Measurements from ENCODE around the gene EXOC4.

EXOC4 gene

DNA sequence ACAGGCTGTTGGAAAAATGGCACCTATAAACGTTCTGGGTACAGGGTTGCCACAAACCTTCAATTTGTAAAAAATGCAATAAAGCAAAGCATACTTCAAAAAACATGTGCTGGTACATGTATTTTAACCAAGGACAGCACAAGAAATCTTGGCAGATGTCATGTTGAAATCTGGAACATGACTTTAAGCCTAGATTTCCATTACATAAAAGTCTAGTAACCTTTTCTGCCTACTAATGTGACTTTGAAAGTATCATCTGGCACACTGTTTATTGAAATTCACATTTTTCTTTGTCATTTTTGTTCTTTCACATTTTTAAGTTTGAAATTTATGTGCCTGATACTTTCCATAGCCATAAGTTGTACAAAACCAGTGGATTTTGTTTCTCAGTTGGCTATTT, 296.8 kb downstream of the EXOC4 start:
- DNase-seq, result no peak

DNA sequence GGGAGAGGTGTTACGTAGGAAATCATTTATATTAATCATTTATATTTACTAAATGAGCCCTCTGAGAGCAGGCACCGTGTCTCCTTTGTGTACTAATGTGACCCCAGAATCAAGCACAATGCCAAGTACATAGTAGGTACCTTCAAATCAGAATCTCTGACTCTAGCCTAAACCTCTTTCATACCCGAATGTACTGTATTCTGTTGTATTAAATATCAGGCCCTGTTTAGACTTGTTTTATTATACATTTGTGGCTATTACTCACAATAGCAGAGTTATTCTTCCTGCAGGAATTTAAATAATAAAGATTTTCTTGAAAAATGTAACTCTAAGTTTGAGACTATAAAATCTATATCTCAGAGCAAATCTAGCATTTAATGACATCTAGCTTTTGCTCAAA, 297.3 kb downstream of the EXOC4 start:
- DNase-seq, result no peak

DNA sequence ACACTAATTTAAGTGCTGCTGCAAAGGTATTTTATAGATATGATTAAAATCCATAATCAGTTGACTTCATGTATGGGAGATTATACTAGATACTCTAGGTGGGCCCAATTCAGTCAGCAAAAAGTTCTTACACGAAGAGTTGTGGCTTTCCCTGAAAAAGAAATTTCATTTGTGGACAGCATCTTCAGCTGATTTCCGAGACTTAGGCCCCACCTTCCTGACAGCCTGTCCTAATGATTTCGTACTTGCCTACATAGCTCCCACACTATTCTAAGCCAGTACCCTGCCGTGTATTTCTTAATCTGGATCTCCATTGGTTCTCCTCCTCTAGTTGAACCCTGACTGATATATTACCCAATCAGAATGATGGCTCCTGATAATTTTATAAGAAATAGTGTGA, 297.9 kb downstream of the EXOC4 start:
- no peak for DNase-seq

GRCh38 chr7:133551466-133551865, 298.6 kb downstream of the EXOC4 start:
- DNase-seq, result no peak

- no peak for DNase-seq
Observed at GRCh38 chr7:133552079-133552478, 299.2 kb downstream of the EXOC4 start.

DNA sequence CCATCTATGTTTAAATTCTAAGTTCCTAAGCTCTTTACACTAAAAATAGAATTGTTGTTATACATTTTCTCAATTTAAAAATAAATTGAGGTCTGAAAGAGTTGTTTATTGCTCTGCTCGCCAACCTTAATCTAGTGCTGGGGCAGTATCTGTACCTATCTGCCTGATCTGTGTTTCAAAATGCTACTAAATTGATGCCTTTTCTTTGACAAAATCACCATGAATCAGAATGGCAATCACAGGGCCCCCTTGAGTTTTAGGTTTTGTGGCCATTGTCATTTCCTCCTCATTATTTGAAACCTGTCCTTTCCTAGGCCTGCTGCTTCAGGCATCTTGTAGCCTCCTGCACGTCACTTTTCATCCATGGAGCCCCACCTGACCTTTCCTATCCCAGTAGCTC, 301.5 kb downstream of the EXOC4 start:
- no peak for DNase-seq

DNA sequence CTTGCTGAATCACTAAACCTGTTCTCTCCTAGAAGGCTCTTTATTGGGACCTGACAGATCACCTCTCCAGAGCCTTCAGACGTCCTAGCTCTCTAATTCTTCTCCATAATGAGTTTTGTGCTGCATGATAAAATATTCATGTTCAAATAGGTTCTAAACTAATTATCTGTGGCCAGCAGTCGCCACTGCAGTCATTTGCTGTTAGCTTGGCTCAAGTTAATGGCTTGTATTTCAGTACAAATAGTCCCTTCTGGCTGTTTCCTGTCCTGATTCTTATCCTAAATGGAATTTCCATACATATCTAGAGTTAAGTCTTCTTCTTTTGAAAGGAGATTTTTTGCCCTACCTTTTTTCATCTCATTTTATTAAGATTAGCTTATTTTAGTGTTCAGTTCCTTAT, 303.2 kb downstream of the EXOC4 start:
- no peak for DNase-seq

- DNase-seq, result no peak
Observed at GRCh38 chr7:133556553-133556952, 303.7 kb downstream of the EXOC4 start.

- DNase-seq, result no peak
Observed at GRCh38 chr7:133560900-133561299, 308.0 kb downstream of the EXOC4 start.

DNA sequence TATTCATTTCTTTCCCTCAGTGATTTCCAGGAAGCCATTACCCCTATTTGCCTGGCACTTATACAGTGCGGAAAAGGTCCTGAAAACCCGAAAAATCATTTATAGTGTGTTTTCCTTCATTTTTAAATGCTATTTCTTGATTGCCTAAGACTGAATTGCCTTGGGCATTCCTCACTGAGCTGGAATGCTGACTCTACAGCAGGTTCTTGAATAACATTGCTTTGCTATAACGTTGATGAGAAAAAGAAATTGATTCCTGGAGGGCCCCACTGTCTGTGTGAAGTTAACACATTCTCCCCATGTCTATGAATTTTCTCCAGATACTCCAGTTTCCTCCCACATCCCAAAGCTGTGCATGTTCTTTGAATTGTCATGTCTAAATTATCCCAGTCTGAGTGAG, 308.5 kb downstream of the EXOC4 start:
- DNase-seq, result no peak

GRCh38 chr7:133562621-133563020, 309.7 kb downstream of the EXOC4 start:
- DNase-seq, result no peak

DNA sequence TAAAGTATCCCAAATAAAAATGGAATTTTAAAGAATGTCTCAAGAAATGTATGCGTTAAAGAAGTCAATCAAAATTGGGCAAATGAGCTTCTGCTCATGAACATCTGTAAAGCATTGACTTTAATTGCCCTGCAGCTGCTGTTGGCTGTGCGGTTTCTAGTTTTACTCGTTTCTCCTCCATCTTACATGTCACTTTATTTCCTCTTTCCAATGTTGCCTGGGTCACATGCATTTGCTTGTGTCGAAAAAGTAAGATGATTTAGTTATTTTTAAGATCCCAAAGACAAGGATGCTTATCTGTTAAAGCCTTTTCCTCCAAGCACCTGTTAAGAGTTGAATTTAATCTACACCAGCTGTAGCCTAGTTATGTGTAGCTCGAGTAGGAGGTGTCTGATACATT, 310.4 kb downstream of the EXOC4 start:
- DNase-seq, result no peak

DNA sequence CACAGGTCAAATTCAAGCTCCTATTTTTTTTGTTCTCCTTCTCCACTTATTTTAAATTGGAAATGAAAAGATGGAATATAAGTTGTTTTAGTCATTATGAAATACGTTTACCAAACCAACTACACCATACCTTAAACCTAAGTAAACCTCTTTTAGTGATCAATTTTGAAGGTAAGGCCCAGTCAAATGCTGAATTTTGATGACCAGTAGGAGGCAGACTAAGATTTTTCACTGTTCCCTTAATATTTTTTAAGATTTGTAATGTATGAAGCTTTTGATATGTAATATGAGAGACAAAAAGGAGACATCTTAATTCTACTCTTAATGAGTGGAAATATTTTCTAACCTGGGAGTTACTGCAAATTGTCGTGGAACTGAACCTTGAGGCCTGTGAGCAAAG, 311.6 kb downstream of the EXOC4 start:
- DNase-seq, result no peak

GRCh38 chr7:133568544-133568943, 315.7 kb downstream of the EXOC4 start:
- no peak for DNase-seq

GRCh38 chr7:133570321-133570720, 317.4 kb downstream of the EXOC4 start:
- no peak for DNase-seq

GRCh38 chr7:133571076-133571475, 318.2 kb downstream of the EXOC4 start:
- no peak for DNase-seq

- no peak for DNase-seq
Observed at GRCh38 chr7:133572087-133572486, 319.2 kb downstream of the EXOC4 start.

GRCh38 chr7:133572843-133573242, 320.0 kb downstream of the EXOC4 start:
- DNase-seq, result no peak

DNA sequence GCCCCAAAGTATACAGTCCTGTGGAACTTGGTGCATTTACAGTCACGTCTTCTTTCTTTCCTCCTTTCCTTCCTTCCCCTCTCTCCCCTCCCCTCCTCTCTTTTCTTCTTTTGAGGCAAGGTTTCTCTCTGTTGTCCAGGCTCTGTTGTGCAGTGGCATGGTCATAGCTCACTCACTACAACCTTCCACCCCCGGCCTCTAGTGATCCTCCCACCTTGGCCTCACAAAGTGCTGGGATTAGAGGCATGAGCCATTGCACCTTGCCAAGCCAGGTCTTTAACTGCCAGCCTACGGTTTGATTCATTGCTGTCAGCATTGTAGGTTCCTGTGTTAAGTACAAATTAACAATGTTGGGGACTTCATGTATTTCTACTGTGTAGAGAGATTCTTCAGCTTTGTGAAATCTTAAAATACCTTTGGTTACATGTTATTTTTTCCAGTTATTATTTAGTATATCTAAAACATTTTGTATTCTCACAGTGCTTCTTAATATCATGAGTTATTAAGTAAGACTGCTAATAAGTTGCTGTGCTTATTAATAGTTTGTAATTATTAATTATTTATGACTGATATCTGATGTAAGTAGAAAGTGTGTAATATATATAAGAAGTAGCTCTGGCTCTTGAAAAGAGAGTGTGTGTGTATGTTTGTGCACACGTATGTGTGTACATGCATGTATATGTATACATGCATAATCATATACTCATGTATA, 320.8 kb downstream of the EXOC4 start:
- DNase-seq, result no peak

DNA sequence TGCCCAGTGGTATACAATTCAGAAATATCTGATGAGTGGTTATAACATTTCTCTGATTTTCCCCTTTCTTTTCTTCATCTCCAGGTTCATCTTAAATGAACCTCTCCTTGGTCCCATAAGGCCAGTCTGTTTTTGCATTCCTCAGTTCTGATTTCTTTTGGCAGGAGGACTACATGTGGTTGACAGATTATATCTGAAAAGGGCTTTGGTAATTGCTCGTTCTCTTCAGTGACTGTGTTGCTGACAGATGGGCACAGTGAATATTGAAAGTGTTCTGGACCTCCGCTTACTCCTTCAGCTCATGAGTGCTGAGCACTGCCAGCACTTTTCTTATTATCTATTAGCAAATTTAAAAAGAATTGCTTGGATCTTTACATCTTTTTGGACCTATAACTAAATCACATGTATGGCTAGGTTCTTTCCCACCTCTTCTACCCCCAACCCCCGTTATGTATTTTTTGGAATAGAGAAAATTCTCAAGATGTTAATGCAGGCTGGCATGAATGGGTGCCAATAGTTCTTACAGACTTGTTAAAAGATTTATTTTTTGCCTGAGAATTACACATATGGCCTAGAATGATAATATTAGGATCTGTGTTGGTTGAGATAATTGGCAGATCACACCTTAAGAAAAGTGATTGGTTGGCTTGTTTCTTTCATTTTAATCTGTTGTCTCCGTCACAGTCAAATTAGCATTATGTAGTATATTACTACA, 323.0 kb downstream of the EXOC4 start:
- no peak for DNase-seq

DNA sequence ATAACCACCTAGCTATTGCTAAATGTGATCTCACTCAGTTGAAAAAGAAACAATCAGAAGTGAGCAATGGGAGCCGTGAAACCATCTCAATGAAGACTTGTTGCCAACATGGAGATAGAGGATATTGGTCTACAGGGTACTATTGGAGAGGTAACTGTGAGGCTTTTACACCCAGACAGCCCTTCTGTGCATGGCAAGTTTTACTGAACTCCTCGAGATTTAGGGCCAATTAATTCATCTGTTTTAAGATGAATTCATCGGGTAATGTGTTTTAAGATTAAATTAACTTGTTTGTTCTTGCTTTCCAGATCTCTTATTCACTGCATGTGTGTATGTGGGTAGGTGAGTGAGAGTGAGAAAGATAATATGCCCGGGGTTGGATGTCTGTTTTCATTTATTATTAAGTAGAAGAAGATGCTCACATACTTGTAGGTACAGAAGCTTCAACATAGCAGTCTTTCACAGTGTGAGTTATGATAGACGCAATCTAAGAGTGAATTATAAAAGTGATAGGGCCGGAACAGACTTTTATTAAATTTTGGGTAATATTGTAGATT, 323.8 kb downstream of the EXOC4 start:
- DNase-seq, result no peak

GRCh38 chr7:133582766-133583523, 330.1 kb downstream of the EXOC4 start:
- DNase-seq, result no peak

DNA sequence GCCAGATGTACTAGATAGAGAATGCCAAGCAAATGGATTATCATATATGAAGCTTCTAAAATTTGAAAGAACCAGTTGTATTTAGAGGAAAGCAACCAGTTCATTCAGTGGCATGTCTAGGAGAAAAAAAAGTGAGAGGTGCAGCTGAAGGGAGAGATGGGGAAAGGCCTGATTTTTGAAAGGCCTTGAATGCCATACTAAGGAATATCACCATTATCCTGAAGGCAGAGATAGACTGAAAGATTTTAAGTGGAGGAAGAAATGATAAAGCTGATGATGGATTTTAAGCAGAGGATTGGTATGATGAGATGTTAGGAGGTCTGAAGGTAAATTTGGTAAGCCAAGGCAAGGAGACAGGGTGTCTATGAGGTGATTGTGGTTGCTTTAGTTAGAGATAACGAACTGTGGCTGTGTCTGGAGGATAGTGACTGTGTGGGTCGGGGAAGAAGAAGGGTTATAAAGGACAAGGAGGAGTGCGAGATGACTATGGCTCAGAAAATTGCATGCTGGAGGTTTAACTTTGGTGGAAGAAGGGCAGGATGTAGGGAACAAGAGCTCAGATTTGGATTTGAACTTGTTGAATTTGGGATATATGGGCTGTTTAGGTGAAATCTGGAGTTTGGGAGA, 330.8 kb downstream of the EXOC4 start:
- DNase-seq, result no peak
